GM21360 (cell line): Measurements from ENCODE around the gene ARPC5.

Experiments
- ATAC-seq: cut with Tn5 transposase; IDR thresholded peaks from one replicate; pipeline ENCODE4 v1.9.1; 2021; ENCODE audit warnings: mild to moderate bottlenecking, moderate library complexity; ENCODE audit not compliant: unreplicated experiment

ARPC5 gene

GRCh38 chr1:183589384-183589783 is 46.2 kb downstream of the ARPC5 start:
- no peak for ATAC-seq

DNA sequence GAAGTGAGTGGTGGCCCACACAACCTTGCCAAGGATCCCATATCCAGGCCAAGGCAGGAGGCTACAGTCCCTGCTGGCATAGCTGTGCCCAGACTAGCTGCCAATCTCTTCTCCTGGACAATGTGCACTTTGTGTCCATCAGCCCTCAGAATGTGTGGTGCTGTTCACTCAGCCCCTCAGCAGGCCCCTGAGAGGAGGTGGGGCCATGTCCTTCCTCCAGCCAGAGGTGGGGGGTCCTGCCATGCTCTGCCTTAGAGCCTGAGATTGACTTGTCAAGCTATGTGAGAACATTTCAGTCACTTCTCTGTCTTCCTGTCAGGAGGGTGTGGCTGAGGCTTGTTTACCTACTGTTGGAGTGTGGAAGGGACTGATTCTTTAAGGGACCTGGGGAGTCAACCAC is 46.8 kb downstream of the ARPC5 start:
- no peak for ATAC-seq

DNA sequence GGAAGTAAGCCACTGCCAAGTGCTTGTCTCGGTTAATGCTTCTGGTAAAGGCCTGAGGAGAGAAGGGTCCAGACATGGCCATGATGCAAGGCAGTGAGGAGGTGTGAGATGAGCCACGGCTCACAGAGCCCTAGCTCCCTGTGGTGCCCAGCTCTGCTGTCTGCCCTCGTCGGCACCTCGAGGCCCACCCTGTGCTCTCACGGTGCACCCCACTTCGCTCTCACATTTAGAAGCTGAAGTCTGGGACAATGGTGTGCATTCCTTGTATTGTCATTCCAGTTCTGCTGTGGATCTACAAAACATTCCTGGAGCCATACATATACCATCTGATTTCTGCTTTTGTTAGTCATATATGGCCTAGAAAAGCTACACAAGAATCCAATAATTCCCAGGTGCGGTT is 48.7 kb downstream of the ARPC5 start:
- no peak for ATAC-seq

DNA sequence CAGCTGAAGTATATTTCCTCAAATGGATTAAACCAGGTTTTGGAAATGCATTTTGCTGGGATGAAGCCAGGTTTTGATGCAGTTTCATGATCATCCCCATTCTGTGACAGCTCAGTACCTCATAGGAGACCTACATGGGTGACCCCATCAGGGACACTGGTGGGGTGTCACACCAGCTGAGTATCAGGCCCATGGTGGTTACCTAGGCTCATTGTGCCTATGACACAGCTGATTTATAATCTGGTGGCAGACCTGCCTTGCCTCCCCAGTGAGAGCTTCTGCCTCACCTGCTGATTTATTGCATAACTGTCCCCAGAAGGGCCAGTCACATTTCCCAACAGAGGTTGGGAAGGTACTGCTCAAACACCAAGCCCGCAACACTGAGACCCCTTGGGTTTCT is 49.1 kb downstream of the ARPC5 start:
- no peak for ATAC-seq

DNA sequence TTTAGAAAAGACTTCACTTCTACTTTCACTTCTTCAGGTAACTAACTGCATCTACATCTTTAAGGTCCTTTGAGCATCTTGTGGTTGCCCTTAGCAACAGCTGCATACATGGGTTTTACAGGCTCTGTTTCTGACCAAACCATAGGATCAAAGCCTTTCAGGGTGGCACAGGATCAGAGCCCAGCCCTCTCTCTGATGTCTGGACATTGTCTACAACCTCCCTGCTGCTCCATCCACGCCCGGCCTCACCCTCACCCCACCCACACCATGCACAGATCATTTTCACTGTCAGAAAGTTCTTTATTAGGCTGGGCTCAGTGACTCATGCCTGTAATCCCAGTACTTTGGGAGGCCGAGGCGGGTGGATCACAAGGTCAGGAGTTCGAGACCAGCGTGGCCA is 50.5 kb downstream of the ARPC5 start:
- no peak for ATAC-seq

GRCh38 chr1:183584147-183584546 is 51.4 kb downstream of the ARPC5 start:
- no peak for ATAC-seq

DNA sequence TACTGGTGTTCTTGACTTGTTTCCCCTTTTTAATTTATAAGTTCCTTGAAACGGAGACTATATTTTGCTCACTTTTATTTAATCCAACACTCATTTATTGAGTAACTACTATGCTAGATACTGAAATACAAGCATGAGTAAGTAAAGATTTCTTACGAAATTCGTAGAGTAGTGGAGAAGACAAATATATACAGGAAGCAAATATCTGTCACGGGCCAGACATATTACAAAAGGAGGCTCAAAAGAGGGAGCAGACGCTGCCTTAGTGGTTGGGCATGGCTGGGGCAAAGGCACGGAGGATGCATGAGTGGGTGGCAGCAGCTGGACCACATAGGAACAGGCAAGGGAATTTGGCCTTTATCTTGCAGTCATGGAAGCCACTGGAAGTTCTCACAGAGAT is 52.1 kb downstream of the ARPC5 start:
- ATAC-seq: no peak

- no peak for ATAC-seq
Measured at GRCh38 chr1:183582021-183582713, 53.4 kb downstream of the ARPC5 start.

DNA sequence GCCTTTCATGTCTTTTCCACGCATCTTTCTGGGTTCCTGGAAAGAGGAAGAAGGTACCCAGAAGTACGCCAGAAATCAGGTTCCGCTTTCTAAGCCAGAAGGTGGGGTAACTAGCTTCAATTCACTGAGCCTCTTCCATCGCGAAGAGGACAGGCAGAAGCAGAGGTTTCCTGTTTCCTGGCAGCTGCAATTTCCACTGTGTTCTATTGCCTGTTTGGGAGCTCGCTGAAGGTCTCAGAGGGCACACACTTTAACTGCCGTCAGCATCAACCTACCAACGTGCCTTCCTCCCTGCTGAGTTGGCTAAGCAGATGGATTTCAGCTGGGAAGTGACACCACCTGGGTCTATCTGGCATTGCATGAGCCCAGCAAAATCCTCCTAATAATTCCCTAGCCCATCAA is 55.3 kb downstream of the ARPC5 start:
- no peak for ATAC-seq

DNA sequence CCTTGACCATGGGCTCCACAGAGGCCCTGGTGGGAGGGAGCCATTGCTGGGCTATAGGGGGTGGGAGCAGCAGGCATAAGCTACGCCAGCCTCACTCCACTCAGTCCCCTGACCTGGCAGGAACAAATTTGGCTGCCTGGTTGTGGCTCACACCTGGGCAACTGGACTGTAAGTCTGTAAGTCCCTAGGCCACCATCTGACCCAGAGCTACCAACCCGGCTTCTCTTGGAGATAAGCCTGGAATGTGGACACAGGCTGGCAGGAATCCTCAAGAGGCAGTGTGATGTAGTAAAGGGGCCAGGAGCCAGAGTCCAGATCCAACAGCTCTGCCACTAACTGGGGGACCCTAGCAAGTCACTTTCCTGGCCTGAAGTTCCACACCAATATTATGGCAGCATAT is 56.7 kb downstream of the ARPC5 start:
- ATAC-seq: no peak

- ATAC-seq: no peak
Measured at GRCh38 chr1:183577897-183578465, 57.6 kb downstream of the ARPC5 start.

DNA sequence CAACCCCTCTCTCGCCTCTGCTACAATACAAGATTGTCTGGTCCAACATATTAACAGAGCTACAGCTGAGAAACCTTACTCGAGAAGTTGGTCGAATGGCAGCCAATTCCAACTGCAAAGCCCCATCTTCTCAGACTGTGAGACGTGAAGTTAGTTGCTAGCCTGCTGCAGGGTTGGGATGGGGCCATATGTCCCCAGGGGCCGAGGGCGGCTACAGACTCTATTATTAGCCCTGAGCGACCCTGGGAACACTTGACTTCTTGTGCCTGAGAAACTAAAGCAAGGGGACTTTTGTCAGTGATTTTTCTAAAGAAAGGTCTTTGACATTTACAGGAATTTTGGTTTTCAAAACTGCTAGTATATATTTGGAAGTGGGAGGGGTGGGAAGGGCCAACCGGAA is 59.0 kb downstream of the ARPC5 start:
- ATAC-seq: no peak

DNA sequence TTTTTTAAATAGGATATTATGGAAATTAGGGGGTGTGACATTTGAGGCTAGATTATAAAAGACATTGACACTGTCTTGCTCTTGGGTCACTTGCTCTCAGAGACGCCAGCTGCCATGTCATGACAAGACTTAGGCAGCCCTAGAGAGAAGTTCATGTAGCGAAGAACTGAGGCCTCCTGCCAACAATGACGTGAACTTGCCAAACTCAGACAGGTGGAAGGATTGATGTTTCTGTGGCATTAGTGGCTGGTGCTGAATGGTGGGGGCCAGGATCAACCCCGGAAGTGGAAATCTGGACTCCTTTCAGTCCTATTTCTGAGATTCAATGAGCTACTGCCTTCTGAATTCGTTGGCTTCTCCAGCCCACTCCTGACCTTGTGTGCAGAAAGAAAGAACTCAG is 60.0 kb downstream of the ARPC5 start:
- no peak for ATAC-seq

- ATAC-seq: no peak
Measured at GRCh38 chr1:183572721-183573120, 62.9 kb downstream of the ARPC5 start.

GRCh38 chr1:183571678-183572268 is 63.8 kb downstream of the ARPC5 start:
- ATAC-seq: no peak
